OCI-LY7 (cell line): ENCODE results near the gene TMEM33.
"Not testable (repeated sequence)": the region's sequence is repeated elsewhere in the genome, so short reads cannot be mapped to it uniquely, and the experiment has no call there.

Experiments used
- CTCF ChIP-seq: fragments of 200-600 bp; sonication (generic); conservative IDR thresholded peaks from 2 replicates; pipeline ENCODE4 v1.5.1; 2014; ENCODE audit warnings: mild to moderate bottlenecking, antibody characterized with exemption, low read length, moderate library complexity, mixed read lengths
- EZH2phosphoT487 ChIP-seq: fragments of 200-600 bp; sonication (generic); IDR thresholded peaks from 2 replicates; pipeline ENCODE4 v1.6.1; 2018; ENCODE audit warnings: low read depth, borderline replicate concordance, mild to moderate bottlenecking, mixed run types, antibody characterized with exemption, low read length, moderate library complexity, mixed read lengths

DNA sequence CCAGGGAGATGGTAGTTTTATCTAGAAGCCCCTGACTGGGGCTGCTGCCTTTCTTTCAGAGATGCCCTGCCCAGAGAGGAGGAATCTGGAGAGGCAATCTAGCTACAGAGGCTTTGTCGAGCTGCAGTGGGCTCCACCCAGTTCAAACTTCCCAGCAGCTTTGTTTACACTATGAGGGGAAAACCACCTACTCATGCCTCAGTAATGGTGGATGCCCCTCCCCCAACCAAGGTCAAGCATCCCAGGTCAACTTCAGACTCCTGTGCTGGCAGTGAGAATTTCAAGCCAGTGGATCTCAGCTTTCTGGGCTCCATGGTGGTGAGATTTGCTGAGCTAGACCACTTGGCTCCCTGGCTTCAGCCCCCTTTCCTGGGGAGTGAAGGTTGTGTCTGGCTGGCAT is 26.1 kb upstream of the TMEM33 start:
- TF ChIP-seq CTCF, EZH2phosphoT487: not testable (repeated sequence)
